MM.1S (cell line): ENCODE measurements around the gene FIGN.

Experiments
- DNase-seq: peaks from one replicate; pipeline ENCODE4 v3.0.0-alpha.2; 2015
- H2AFZ ChIP-seq: fragments of 300-600 bp; sonication (generic); 2 replicates; pipeline ENCODE4 v1.6.0; 2016; ENCODE audit warnings: antibody characterized with exemption, low read length
- H3F3A ChIP-seq: fragments of 300-600 bp; sonication (generic); 2 replicates; pipeline ENCODE4 v1.6.1; 2016; ENCODE audit warnings: mild to moderate bottlenecking, antibody characterized with exemption, low read length, moderate library complexity, mixed read lengths; ENCODE audit not compliant: insufficient read depth
- H3K27ac ChIP-seq: fragments of 300-600 bp; sonication (generic); 2 replicates; pipeline ENCODE4 v1.5.1; 2016; ENCODE audit warnings: mild to moderate bottlenecking, low read length
- H3K27me3 ChIP-seq: fragments of 300-600 bp; sonication (generic); replicated peaks from 2 replicates; pipeline ENCODE4 v1.6.0; 2016; ENCODE audit warnings: low read length; ENCODE audit not compliant: insufficient read depth
- H3K36me3 ChIP-seq: fragments of 300-600 bp; sonication (generic); replicated peaks from 2 replicates; pipeline ENCODE4 v1.6.1; 2016; ENCODE audit warnings: mild to moderate bottlenecking, low read length, mixed read lengths; ENCODE audit not compliant: insufficient read depth
- H3K4me1 ChIP-seq: fragments of 300-600 bp; sonication (generic); 2 replicates; pipeline ENCODE4 v1.6.1; 2016; ENCODE audit warnings: low read length, mixed read lengths
- H3K4me2 ChIP-seq: fragments of 300-600 bp; sonication (generic); 2 replicates; pipeline ENCODE4 v1.6.0; 2016; ENCODE audit warnings: low read depth, low read length
- H3K4me3 ChIP-seq: fragments of 300-600 bp; sonication (generic); 2 replicates; pipeline ENCODE4 v1.5.1; 2016; ENCODE audit warnings: low read length, mixed read lengths
- H3K79me2 ChIP-seq: fragments of 300-600 bp; sonication (generic); 2 replicates; pipeline ENCODE4 v1.6.1; 2016; ENCODE audit warnings: mixed run types, low read length, mixed read lengths
- H3K9ac ChIP-seq: fragments of 300-600 bp; sonication (generic); 2 replicates; pipeline ENCODE4 v1.6.1; 2016; ENCODE audit warnings: low read length, mixed read lengths
- H3K9me2 ChIP-seq: fragments of 300-600 bp; sonication (generic); replicated peaks from 2 replicates; pipeline ENCODE4 v1.6.1; 2016; ENCODE audit warnings: mild to moderate bottlenecking, low read length, mixed read lengths; ENCODE audit not compliant: insufficient read depth
- H3K9me3 ChIP-seq: fragments of 300-600 bp; sonication (generic); replicated peaks from 2 replicates; pipeline ENCODE4 v1.6.1; 2016; ENCODE audit warnings: mild to moderate bottlenecking, low read length, mixed read lengths; ENCODE audit not compliant: insufficient read depth
- H4K20me1 ChIP-seq: fragments of 300-600 bp; sonication (generic); 2 replicates; pipeline ENCODE4 v1.6.1; 2016; ENCODE audit warnings: mild to moderate bottlenecking, low read length, moderate library complexity, mixed read lengths; ENCODE audit not compliant: insufficient read depth
- EZH2 ChIP-seq: fragments of 300-600 bp; sonication (generic); optimal IDR thresholded peaks from 2 replicates; pipeline ENCODE3; 2017; ENCODE audit warnings: low read depth, mild to moderate bottlenecking, antibody characterized with exemption, low read length, mixed read lengths
- EZH2phosphoT487 ChIP-seq: fragments of 300-600 bp; sonication (generic); IDR thresholded peaks from 2 replicates; pipeline ENCODE4 v1.6.1; 2018; ENCODE audit warnings: antibody characterized with exemption, low read length
- TF ChIP-seq, protein P1 (sequence below): fragments of 300-600 bp; sonication (generic); IDR thresholded peaks from 2 replicates; pipeline ENCODE4 v1.5.1; 2016; ENCODE audit warnings: antibody characterized with exemption, low read length, mixed read lengths

The FIGN gene

DNA sequence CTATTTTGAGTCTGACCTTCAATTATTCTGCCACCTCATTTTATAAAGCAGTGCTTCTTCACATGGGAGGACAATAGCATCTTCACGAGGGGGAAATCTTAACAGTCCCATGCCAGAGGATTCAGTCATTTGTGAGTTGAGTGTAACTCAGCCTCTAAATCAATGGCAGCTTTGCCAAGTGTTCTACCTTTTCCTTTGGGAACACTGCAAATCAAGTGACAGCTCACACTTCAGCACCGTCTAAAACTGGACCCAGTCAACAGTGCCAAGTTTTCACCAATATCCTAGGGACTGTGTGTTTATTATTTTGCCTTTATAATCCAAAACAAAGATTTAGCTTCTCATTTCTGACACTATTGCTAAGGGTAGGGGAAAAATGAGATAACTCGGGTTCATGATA is 133.6 kb downstream of the FIGN start:
- Histone ChIP-seq H3K4me1 (no peaks in the 10 kb centered on the region), H3K36me3 (no peaks in the 10 kb centered on the region), H3K9me3 (no peaks in the 10 kb centered on the region), H3K9me2 (no peaks in the 10 kb centered on the region), H3K27ac (no peak overlapping the region), H4K20me1 (no peaks in the 10 kb centered on the region), H3K4me2 (no peak overlapping the region), H2AFZ (no peak overlapping the region), H3K9ac (no peak overlapping the region), H3K79me2 (no peaks in the 10 kb centered on the region), H3F3A (no peaks in the 10 kb centered on the region), H3K27me3 (no peaks in the 10 kb centered on the region), H3K4me3 (no peak overlapping the region)
- no peak for DNase-seq
- no peak for TF ChIP-seq EZH2
- no peak for TF ChIP-seq EZH2phosphoT487
- TF ChIP-seq, protein P1, sequence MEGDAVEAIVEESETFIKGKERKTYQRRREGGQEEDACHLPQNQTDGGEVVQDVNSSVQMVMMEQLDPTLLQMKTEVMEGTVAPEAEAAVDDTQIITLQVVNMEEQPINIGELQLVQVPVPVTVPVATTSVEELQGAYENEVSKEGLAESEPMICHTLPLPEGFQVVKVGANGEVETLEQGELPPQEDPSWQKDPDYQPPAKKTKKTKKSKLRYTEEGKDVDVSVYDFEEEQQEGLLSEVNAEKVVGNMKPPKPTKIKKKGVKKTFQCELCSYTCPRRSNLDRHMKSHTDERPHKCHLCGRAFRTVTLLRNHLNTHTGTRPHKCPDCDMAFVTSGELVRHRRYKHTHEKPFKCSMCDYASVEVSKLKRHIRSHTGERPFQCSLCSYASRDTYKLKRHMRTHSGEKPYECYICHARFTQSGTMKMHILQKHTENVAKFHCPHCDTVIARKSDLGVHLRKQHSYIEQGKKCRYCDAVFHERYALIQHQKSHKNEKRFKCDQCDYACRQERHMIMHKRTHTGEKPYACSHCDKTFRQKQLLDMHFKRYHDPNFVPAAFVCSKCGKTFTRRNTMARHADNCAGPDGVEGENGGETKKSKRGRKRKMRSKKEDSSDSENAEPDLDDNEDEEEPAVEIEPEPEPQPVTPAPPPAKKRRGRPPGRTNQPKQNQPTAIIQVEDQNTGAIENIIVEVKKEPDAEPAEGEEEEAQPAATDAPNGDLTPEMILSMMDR: no peak

DNA sequence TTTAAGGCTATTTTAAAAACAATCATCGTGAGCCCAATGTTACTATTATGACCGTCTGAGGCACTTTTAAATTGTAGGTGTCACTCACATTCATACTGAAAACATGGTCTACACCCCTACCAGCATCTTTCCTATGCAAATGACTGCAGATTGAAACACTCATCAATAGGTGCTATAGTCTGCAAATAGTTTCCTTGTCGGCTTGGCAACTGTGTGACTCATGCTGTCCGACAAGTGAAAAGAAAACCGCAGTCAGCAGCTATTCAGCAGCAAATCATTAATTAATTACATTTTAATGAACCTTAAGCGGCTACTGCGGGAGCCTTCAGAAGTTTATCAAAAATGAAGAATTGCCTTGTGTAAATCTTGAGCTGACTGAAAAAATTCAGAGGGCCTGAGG is 134.4 kb downstream of the FIGN start:
- no peaks in the 10 kb centered on the region for H3K27me3 ChIP-seq
- H3K9me2 ChIP-seq: no peaks in the 10 kb centered on the region
- no peaks in the 10 kb centered on the region for H3K9me3 ChIP-seq
- H3K4me2 ChIP-seq: no peak overlapping the region
- H3F3A ChIP-seq: no peaks in the 10 kb centered on the region
- TF ChIP-seq EZH2: no peak
- no peak for TF ChIP-seq EZH2phosphoT487
- TF ChIP-seq, protein P1: no peak
- H2AFZ ChIP-seq: no peak overlapping the region
- H3K4me1 ChIP-seq: no peaks in the 10 kb centered on the region
- no peak overlapping the region for H3K9ac ChIP-seq
- no peak for DNase-seq
- H3K79me2 ChIP-seq: no peaks in the 10 kb centered on the region
- no peak overlapping the region for H3K4me3 ChIP-seq
- no peak overlapping the region for H3K27ac ChIP-seq
- H3K36me3 ChIP-seq: no peaks in the 10 kb centered on the region
- H4K20me1 ChIP-seq: no peaks in the 10 kb centered on the region

DNA sequence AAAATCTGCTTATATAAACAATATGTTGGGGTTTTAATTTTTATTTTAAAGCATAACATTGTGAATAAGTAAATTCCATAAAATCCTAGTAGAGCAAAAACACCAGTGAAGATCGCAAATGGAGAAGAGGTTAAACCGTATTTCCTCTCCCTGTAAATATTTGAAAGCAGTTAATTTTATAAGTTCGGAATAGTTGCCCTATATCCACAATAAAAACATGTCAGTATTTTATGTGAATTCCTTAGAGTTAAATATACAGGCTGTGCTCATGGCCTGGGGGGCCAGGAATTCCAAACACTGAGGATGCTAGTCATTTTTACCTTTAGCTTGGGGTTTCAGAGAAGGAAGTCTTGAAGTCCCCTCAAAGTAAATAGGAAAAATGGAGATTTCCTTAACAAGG is 135.0 kb downstream of the FIGN start:
- Histone ChIP-seq H3K27ac (no peak overlapping the region), H3K9ac (no peak overlapping the region), H3K4me1 (no peaks in the 10 kb centered on the region), H3K79me2 (no peaks in the 10 kb centered on the region), H4K20me1 (no peaks in the 10 kb centered on the region), H3F3A (no peaks in the 10 kb centered on the region), H3K9me2 (no peaks in the 10 kb centered on the region), H2AFZ (no peak overlapping the region), H3K4me2 (no peak overlapping the region), H3K27me3 (no peaks in the 10 kb centered on the region), H3K36me3 (no peaks in the 10 kb centered on the region), H3K4me3 (no peak overlapping the region), H3K9me3 (no peaks in the 10 kb centered on the region)
- TF ChIP-seq, protein P1: no peak
- TF ChIP-seq EZH2 (no peak), EZH2phosphoT487 (no peak)
- DNase-seq: no peak

DNA sequence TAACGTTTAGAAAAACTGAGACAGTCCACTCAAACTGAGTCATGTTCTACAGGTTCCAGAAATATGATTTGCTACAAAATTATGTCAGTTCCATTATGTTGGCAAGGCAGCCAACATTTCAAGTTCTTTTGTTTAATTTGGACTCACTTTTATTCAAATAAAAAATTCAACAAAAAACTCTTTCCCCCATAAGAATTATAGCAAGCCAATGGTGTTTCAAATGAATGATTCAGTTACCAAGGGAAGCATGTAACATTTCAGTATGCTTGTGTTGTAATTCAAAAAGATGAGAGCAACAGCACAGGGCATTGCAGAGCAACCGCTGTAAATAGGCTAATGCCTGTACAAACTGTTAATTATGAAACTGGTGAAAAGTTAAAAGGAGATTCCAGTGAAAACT is 140.8 kb downstream of the FIGN start:
- Histone ChIP-seq H3K4me1 (no peaks in the 10 kb centered on the region), H3K27ac (no peak overlapping the region), H3K9me2 (no peaks in the 10 kb centered on the region), H2AFZ (no peak overlapping the region), H3K9ac (no peak overlapping the region), H3F3A (no peaks in the 10 kb centered on the region), H3K36me3 (no peaks in the 10 kb centered on the region), H3K79me2 (no peaks in the 10 kb centered on the region), H3K27me3 (no peaks in the 10 kb centered on the region), H3K4me2 (no peak overlapping the region), H3K9me3 (no peaks in the 10 kb centered on the region), H4K20me1 (no peaks in the 10 kb centered on the region), H3K4me3 (no peak overlapping the region)
- TF ChIP-seq EZH2 (no peak), EZH2phosphoT487 (no peak)
- DNase-seq: no peak
